ENCODE results near the gene PPP2R2C. TPM values are rescaled to one million over a fixed set of nuclear protein-coding genes. Genes with fewer than 3 reads are reported as not detected.

PPP2R2C gene
- polyA plus RNA-seq, 1 donor from 2014 or later: 34.4 TPM

DNA sequence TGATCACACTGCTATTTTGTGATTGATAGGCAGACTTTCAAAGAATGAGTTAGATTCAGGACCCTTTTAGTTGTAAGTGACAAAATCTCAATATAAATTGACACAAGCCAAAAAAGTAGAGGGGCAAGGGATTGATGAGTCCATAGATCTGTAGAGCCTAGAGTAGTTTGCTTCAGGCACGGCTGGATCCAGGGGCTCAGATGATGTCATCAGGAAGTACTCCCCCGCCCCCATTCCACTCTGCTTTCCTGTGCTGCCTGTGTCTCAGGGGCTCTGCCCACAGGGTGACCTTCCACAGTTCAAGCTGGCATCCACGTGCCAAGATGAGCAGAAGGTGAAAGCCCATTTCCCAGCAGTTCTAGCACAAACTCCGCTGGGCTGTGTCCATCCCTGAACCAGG lies 189.1 kb downstream of the PPP2R2C start:
- Histone ChIP-seq H3K79me2 (replicated peaks; ENCODE audit: insufficient read depth, low read length) (no peaks in the 10 kb centered on the region), H3K36me3 (ENCODE audit: insufficient read depth, low read length) (no peaks in the 10 kb centered on the region), H4K20me1 (ENCODE audit: insufficient read depth) (no peaks in the 10 kb centered on the region), H3K9ac (ENCODE audit: low read length) (no peak overlapping the region), H2AFZ (ENCODE audit: low read depth, low read length) (no peak overlapping the region), H3K27ac (ENCODE audit: low read length) (no peak overlapping the region), H3K4me2 (ENCODE audit: low read length) (no peak overlapping the region), H3K9me3 (ENCODE audit: low read length) (no peaks in the 10 kb centered on the region), H3F3A (ENCODE audit: insufficient read depth, low read length, poor library complexity, severe bottlenecking) (no peaks in the 10 kb centered on the region), H3K4me3 (ENCODE audit: low read length) (no peak overlapping the region), H3K9me2 (ENCODE audit: insufficient read depth, low read length) (no peaks in the 10 kb centered on the region), H3K27me3 (ENCODE audit: insufficient read depth, low read depth, low read length) (no peaks in the 10 kb centered on the region)
- no peak for TF ChIP-seq EZH2 (IDR thresholded peaks at IDR 0.05; ENCODE audit: borderline replicate concordance, insufficient read depth, low read length, poor library complexity, severe bottlenecking)
- TF ChIP-seq TAF1 (IDR thresholded peaks at IDR 0.05; ENCODE audit: low read depth): no peak
- TF ChIP-seq MXI1 (conservative IDR thresholded peaks at IDR 0.05; ENCODE audit: poor library complexity, severe bottlenecking): no peak
- TF ChIP-seq POLR2AphosphoS5 (IDR thresholded peaks at IDR 0.05): no peak
- no peak for TF ChIP-seq CTCF (IDR thresholded peaks at IDR 0.05; ENCODE audit: poor library complexity, severe bottlenecking)
- TF ChIP-seq EP300 (conservative IDR thresholded peaks at IDR 0.05; ENCODE audit: poor library complexity, severe bottlenecking): no peak
- TF ChIP-seq, protein P1, sequence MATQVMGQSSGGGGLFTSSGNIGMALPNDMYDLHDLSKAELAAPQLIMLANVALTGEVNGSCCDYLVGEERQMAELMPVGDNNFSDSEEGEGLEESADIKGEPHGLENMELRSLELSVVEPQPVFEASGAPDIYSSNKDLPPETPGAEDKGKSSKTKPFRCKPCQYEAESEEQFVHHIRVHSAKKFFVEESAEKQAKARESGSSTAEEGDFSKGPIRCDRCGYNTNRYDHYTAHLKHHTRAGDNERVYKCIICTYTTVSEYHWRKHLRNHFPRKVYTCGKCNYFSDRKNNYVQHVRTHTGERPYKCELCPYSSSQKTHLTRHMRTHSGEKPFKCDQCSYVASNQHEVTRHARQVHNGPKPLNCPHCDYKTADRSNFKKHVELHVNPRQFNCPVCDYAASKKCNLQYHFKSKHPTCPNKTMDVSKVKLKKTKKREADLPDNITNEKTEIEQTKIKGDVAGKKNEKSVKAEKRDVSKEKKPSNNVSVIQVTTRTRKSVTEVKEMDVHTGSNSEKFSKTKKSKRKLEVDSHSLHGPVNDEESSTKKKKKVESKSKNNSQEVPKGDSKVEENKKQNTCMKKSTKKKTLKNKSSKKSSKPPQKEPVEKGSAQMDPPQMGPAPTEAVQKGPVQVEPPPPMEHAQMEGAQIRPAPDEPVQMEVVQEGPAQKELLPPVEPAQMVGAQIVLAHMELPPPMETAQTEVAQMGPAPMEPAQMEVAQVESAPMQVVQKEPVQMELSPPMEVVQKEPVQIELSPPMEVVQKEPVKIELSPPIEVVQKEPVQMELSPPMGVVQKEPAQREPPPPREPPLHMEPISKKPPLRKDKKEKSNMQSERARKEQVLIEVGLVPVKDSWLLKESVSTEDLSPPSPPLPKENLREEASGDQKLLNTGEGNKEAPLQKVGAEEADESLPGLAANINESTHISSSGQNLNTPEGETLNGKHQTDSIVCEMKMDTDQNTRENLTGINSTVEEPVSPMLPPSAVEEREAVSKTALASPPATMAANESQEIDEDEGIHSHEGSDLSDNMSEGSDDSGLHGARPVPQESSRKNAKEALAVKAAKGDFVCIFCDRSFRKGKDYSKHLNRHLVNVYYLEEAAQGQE (IDR thresholded peaks at IDR 0.05; ENCODE audit: borderline replicate concordance): no peak
- no peak for TF ChIP-seq SMC3 (conservative IDR thresholded peaks at IDR 0.05; ENCODE audit: poor library complexity)
- TF ChIP-seq RAD21 (conservative IDR thresholded peaks at IDR 0.05): no peak

DNA sequence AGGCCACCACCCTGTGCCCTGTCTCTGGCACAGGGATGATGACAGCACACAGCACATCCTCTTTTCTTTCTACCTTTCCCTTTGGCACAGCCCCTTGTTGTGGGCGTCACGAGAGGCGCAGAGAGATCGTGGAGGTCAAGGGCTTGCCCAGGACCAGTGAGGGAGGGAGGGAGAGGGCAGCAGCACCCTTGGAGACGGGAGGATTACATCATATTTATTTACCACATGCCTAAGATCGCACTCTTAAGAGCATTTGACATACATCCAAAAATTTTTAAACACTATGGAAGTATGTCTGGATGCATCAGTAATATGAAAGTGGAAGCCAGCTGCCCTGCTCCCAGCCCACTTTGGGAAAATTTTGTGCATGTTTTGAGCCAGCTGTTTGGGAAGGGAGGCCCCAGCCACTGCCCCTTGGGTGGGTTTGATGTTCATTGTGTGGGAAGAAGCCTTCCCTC lies 190.1 kb downstream of the PPP2R2C start:
- Histone ChIP-seq H3K27ac (ENCODE audit: low read length) (no peak overlapping the region), H3F3A (ENCODE audit: insufficient read depth, low read length, poor library complexity, severe bottlenecking) (no peaks in the 10 kb centered on the region), H3K4me2 (ENCODE audit: low read length) (no peak overlapping the region), H3K27me3 (ENCODE audit: insufficient read depth, low read depth, low read length) (no peaks in the 10 kb centered on the region), H3K79me2 (replicated peaks; ENCODE audit: insufficient read depth, low read length) (no peaks in the 10 kb centered on the region), H3K36me3 (ENCODE audit: insufficient read depth, low read length) (no peaks in the 10 kb centered on the region), H3K4me3 (ENCODE audit: low read length) (no peak overlapping the region), H3K9me2 (ENCODE audit: insufficient read depth, low read length) (no peaks in the 10 kb centered on the region), H4K20me1 (ENCODE audit: insufficient read depth) (no peaks in the 10 kb centered on the region), H3K9me3 (ENCODE audit: low read length) (no peaks in the 10 kb centered on the region), H2AFZ (ENCODE audit: low read depth, low read length) (no peak overlapping the region), H3K9ac (ENCODE audit: low read length) (no peak overlapping the region)
- TF ChIP-seq RAD21 (conservative IDR thresholded peaks at IDR 0.05): no peak
- TF ChIP-seq POLR2AphosphoS5 (IDR thresholded peaks at IDR 0.05): no peak
- TF ChIP-seq EP300 (conservative IDR thresholded peaks at IDR 0.05; ENCODE audit: poor library complexity, severe bottlenecking): no peak
- no peak for TF ChIP-seq EZH2 (IDR thresholded peaks at IDR 0.05; ENCODE audit: borderline replicate concordance, insufficient read depth, low read length, poor library complexity, severe bottlenecking)
- TF ChIP-seq SMC3 (conservative IDR thresholded peaks at IDR 0.05; ENCODE audit: poor library complexity): no peak
- TF ChIP-seq MXI1 (conservative IDR thresholded peaks at IDR 0.05; ENCODE audit: poor library complexity, severe bottlenecking): no peak
- no peak for TF ChIP-seq CTCF (IDR thresholded peaks at IDR 0.05; ENCODE audit: poor library complexity, severe bottlenecking)
- TF ChIP-seq, protein P1 (IDR thresholded peaks at IDR 0.05; ENCODE audit: borderline replicate concordance): no peak
- TF ChIP-seq TAF1 (IDR thresholded peaks at IDR 0.05; ENCODE audit: low read depth): no peak
